Measurements from ENCODE around the gene CD69. TPM values are rescaled to one million over a fixed set of nuclear protein-coding genes. Genes with fewer than 3 reads are reported as not detected.

Gene CD69
- total RNA-seq, 1 donor from 2014 or later: 0.18 TPM

DNA sequence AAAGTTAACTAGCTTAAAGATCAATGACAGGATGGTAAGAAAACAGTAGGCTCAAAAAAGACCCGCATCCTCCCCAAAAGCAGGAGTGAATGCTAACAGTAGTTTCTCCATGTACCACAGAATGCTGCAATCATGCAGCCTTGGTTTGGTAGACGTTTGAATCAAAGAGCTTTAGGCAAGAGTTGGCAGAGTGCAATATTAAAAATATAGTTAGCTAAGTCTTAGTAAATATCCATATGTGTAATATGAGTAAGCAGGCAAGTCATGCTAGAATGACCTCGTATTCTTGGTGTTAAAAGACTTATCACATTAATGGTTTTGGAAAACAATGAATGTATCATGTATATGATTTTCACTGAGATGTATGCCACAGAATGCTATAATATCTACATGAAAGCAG lies 47.8 kb upstream of the CD69 start:
- no peak for FAIRE-seq
- Histone ChIP-seq H3K9me3 (ENCODE audit: insufficient read depth, low read depth, low read length) (no peaks in the 10 kb centered on the region), H3K27ac (ENCODE audit: low read depth, low read length) (no peak overlapping the region), H2AFZ (ENCODE audit: low read depth, low read length) (no peak overlapping the region), H3K79me2 (ENCODE audit: insufficient read depth, low read length) (no peaks in the 10 kb centered on the region), H4K20me1 (ENCODE audit: insufficient read depth, low read length) (no peaks in the 10 kb centered on the region), H3K4me1 (ENCODE audit: insufficient read depth, low read length) (no peaks in the 10 kb centered on the region), H3K4me2 (ENCODE audit: low read length) (no peak overlapping the region), H3K9ac (ENCODE audit: low read length) (no peak overlapping the region), H3K27me3 (ENCODE audit: insufficient read depth, low read length) (peaks cover 3% of the 10 kb centered on the region), H3K36me3 (ENCODE audit: insufficient read depth, low read length) (no peaks in the 10 kb centered on the region), H3K4me3 (ENCODE audit: insufficient read depth, low read depth, low read length) (no peak overlapping the region)
- DNase-seq (ENCODE audit: low read depth): no peak
- H3K27ac Mint-ChIP-seq (ENCODE audit: unreplicated experiment): no peak overlapping the region
- H3K9me3 Mint-ChIP-seq (ENCODE audit: unreplicated experiment): no peaks in the 10 kb centered on the region
- no peaks in the 10 kb centered on the region for H3K4me1 Mint-ChIP-seq (ENCODE audit: low read depth, unreplicated experiment)
- no peaks in the 10 kb centered on the region for H3K27me3 Mint-ChIP-seq (ENCODE audit: low read depth, unreplicated experiment)
- TF ChIP-seq CTCF (IDR thresholded peaks at IDR 0.05; ENCODE audit: insufficient read depth, low read depth, low read length) (no peak), EZH2 (IDR thresholded peaks at IDR 0.05; ENCODE audit: insufficient read depth, low read length) (no peak)
- no peaks in the 10 kb centered on the region for H3K36me3 Mint-ChIP-seq (ENCODE audit: low read depth, unreplicated experiment)
- H3K4me3 Mint-ChIP-seq (ENCODE audit: unreplicated experiment): no peak overlapping the region

DNA sequence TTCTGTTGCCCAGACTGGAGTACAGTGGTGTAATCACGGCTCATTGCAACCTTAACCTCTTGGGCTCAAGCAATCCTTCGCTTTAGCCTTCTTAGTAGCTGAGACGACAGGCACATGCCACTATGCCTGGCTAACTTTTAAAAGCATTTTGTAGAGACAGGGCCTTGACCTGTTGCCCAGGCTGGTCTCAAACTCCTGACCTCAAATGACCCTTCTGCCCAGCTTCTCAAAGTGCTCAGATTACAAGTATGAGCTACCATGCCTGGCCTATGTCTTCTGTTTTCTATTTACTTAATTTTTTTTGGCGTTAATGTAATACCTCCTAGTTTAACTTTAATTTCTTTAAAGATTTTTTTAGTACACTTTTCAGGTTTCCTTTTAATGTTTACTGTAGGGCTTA lies 46.0 kb upstream of the CD69 start:
- FAIRE-seq (no peak), DNase-seq (ENCODE audit: low read depth) (no peak)
- Histone ChIP-seq H2AFZ (ENCODE audit: low read depth, low read length) (no peak overlapping the region), H3K36me3 (ENCODE audit: insufficient read depth, low read length) (no peaks in the 10 kb centered on the region), H3K4me2 (ENCODE audit: low read length) (no peak overlapping the region), H3K27me3 (ENCODE audit: insufficient read depth, low read length) (peaks cover 3% of the 10 kb centered on the region), H3K4me1 (ENCODE audit: insufficient read depth, low read length) (no peaks in the 10 kb centered on the region), H3K4me3 (ENCODE audit: insufficient read depth, low read depth, low read length) (no peak overlapping the region), H3K79me2 (ENCODE audit: insufficient read depth, low read length) (no peaks in the 10 kb centered on the region), H3K9ac (ENCODE audit: low read length) (no peak overlapping the region), H3K27ac (ENCODE audit: low read depth, low read length) (no peak overlapping the region), H3K9me3 (ENCODE audit: insufficient read depth, low read depth, low read length) (no peaks in the 10 kb centered on the region), H4K20me1 (ENCODE audit: insufficient read depth, low read length) (no peaks in the 10 kb centered on the region)
- Mint-ChIP-seq H3K4me1 (ENCODE audit: low read depth, unreplicated experiment) (no peaks in the 10 kb centered on the region), H3K36me3 (ENCODE audit: low read depth, unreplicated experiment) (no peaks in the 10 kb centered on the region), H3K4me3 (ENCODE audit: unreplicated experiment) (no peak overlapping the region), H3K9me3 (ENCODE audit: unreplicated experiment) (no peaks in the 10 kb centered on the region), H3K27me3 (ENCODE audit: low read depth, unreplicated experiment) (no peaks in the 10 kb centered on the region), H3K27ac (ENCODE audit: unreplicated experiment) (no peak overlapping the region)
- no peak for TF ChIP-seq CTCF (IDR thresholded peaks at IDR 0.05; ENCODE audit: insufficient read depth, low read depth, low read length)
- no peak for TF ChIP-seq EZH2 (IDR thresholded peaks at IDR 0.05; ENCODE audit: insufficient read depth, low read length)

- Histone ChIP-seq H4K20me1 (ENCODE audit: insufficient read depth, low read length) (no peaks in the 10 kb centered on the region), H2AFZ (ENCODE audit: low read depth, low read length) (no peak overlapping the region), H3K27ac (ENCODE audit: low read depth, low read length) (no peak overlapping the region), H3K27me3 (ENCODE audit: insufficient read depth, low read length) (peaks cover 3% of the 10 kb centered on the region), H3K9me3 (ENCODE audit: insufficient read depth, low read depth, low read length) (no peaks in the 10 kb centered on the region), H3K4me2 (ENCODE audit: low read length) (no peak overlapping the region), H3K4me3 (ENCODE audit: insufficient read depth, low read depth, low read length) (no peak overlapping the region), H3K36me3 (ENCODE audit: insufficient read depth, low read length) (no peaks in the 10 kb centered on the region), H3K9ac (ENCODE audit: low read length) (no peak overlapping the region), H3K79me2 (ENCODE audit: insufficient read depth, low read length) (no peaks in the 10 kb centered on the region), H3K4me1 (ENCODE audit: insufficient read depth, low read length) (no peaks in the 10 kb centered on the region)
- no peaks in the 10 kb centered on the region for H3K4me1 Mint-ChIP-seq (ENCODE audit: low read depth, unreplicated experiment)
- FAIRE-seq: no peak
- no peak overlapping the region for H3K4me3 Mint-ChIP-seq (ENCODE audit: unreplicated experiment)
- TF ChIP-seq CTCF (IDR thresholded peaks at IDR 0.05; ENCODE audit: insufficient read depth, low read depth, low read length) (no peak), EZH2 (IDR thresholded peaks at IDR 0.05; ENCODE audit: insufficient read depth, low read length) (no peak)
- H3K9me3 Mint-ChIP-seq (ENCODE audit: unreplicated experiment): peaks cover 2% of the 10 kb centered on the region
- no peaks in the 10 kb centered on the region for H3K36me3 Mint-ChIP-seq (ENCODE audit: low read depth, unreplicated experiment)
- no peak for DNase-seq (ENCODE audit: low read depth)
- H3K27ac Mint-ChIP-seq (ENCODE audit: unreplicated experiment): no peak overlapping the region
- no peaks in the 10 kb centered on the region for H3K27me3 Mint-ChIP-seq (ENCODE audit: low read depth, unreplicated experiment)
Measured at GRCh38 chr12:9805883-9806282, 45.2 kb upstream of the CD69 start.

Measured in astrocyte (in vitro differentiated cells and primary cell).